Measurements from ENCODE around the gene ADGRA1. TPM values are rescaled to one million over a fixed set of nuclear protein-coding genes. Genes with fewer than 3 reads are reported as not detected.

The ADGRA1 gene
- total RNA-seq, 1 donor from 2014 or later: 9.1 TPM

DNA sequence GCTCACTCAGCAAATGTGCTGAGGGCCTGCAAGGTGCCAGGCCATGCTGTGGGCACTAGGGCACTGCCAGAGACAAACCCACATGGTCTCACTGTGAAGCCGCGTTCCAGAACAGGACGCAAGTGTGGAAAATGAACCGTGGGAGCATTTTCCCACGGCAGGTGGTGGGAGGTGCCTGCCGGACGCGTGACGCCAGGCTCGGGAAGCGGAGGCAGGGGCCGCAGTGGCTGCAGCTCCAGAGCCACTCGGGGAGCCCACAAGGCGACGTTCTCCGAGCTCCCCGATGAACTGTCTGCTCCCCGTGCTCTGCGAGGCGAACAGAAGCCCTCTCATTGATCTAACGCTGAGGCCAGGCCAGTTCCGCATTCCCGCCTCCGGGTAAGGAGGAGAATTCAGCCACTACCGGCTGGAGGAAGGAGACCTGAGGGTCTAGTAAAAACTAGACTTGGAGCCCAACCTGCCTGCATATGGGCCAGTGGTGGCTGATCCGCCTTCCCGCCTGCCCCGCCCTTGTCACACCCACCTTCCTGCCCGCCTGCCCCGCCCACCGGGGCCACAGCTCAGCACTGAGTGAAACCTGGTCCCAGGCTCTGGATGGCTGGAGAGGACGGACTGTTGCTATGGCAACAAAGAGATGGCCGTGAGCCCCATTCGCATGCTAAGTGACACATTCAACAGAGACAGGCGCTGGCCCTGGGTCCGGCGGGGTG, 13.1 kb downstream of the ADGRA1 start:
- H3K9me3 Mint-ChIP-seq (ENCODE audit: unreplicated experiment): peaks cover 3% of the 10 kb centered on the region
- TF ChIP-seq, protein P1, sequence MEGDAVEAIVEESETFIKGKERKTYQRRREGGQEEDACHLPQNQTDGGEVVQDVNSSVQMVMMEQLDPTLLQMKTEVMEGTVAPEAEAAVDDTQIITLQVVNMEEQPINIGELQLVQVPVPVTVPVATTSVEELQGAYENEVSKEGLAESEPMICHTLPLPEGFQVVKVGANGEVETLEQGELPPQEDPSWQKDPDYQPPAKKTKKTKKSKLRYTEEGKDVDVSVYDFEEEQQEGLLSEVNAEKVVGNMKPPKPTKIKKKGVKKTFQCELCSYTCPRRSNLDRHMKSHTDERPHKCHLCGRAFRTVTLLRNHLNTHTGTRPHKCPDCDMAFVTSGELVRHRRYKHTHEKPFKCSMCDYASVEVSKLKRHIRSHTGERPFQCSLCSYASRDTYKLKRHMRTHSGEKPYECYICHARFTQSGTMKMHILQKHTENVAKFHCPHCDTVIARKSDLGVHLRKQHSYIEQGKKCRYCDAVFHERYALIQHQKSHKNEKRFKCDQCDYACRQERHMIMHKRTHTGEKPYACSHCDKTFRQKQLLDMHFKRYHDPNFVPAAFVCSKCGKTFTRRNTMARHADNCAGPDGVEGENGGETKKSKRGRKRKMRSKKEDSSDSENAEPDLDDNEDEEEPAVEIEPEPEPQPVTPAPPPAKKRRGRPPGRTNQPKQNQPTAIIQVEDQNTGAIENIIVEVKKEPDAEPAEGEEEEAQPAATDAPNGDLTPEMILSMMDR (IDR thresholded peaks at IDR 0.05; ENCODE audit: partially characterized antibody, unreplicated experiment): no peak
- DNase-seq: peak; percentile 75
- H3K4me3 Mint-ChIP-seq (ENCODE audit: unreplicated experiment): no peak overlapping the region
- no peaks in the 10 kb centered on the region for H3K36me3 Mint-ChIP-seq (ENCODE audit: unreplicated experiment)
- peaks cover 13% of the 10 kb centered on the region for H3K4me1 Mint-ChIP-seq (ENCODE audit: low read depth, unreplicated experiment)
- H3K27me3 Mint-ChIP-seq (ENCODE audit: unreplicated experiment): peaks cover 5% of the 10 kb centered on the region
- no peak overlapping the region for H3K27ac Mint-ChIP-seq (ENCODE audit: unreplicated experiment)

DNA sequence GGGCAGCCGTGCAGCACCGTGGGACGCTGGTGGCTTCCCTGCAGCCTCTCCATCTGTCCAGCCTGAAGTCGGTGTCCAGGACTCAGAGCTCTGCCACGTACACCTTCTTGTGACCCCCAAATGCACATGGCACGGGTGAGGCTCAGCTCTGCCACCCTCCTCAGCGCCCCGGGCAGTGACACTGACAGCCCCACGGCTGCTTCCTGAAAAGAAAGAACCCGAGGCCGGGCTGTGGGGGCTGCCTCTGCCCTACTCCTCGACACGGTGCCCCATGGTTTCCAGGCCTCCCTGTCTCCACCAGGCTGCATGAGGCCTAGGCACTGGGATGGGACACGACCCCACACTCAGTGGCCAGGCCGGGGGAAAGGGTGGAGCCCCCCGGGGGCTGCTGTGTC, 13.7 kb downstream of the ADGRA1 start:
- Mint-ChIP-seq H3K9me3 (ENCODE audit: unreplicated experiment) (peaks cover 3% of the 10 kb centered on the region), H3K36me3 (ENCODE audit: unreplicated experiment) (no peaks in the 10 kb centered on the region), H3K4me3 (ENCODE audit: unreplicated experiment) (no peak overlapping the region), H3K27me3 (ENCODE audit: unreplicated experiment) (peaks cover 5% of the 10 kb centered on the region), H3K4me1 (ENCODE audit: low read depth, unreplicated experiment) (peaks cover 13% of the 10 kb centered on the region), H3K27ac (ENCODE audit: unreplicated experiment) (no peak overlapping the region)
- no peak for DNase-seq
- TF ChIP-seq, protein P1 (IDR thresholded peaks at IDR 0.05; ENCODE audit: partially characterized antibody, unreplicated experiment): no peak

DNA sequence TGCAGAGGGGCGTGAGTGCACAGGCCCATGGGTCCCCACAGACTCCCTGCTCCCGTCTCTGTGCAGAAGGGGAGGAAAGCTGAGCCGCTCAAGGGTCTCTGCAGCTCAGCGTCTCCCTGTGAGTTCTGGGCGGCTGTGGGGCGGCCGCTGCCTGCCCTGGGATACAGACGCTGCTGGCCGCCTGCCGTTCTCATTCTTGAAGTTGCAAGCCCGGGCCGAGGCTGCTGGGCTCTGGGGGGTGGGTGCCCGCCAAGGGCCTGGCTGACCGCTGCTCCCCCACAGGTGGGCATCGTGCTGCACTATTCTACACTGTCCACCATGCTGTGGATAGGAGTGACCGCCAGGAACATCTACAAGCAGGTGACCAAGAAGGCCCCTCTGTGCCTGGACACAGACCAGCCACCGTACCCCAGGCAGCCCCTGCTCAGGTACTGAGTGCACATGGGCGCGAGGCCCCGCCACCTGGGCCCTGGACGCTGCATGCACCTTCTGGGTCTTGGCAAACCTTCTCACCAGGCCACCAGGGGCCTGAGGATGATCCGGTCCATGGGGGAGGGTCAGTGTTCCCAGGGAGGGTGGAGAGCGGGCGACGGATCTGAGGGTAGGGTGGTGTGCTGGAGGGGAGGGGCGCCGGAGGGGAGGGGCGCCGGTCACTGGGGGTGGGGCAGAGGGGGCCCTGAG, 14.8 kb downstream of the ADGRA1 start:
- H3K4me3 Mint-ChIP-seq (ENCODE audit: unreplicated experiment): no peak overlapping the region
- no peak overlapping the region for H3K27ac Mint-ChIP-seq (ENCODE audit: unreplicated experiment)
- TF ChIP-seq, protein P1 (IDR thresholded peaks at IDR 0.05; ENCODE audit: partially characterized antibody, unreplicated experiment): no peak

DNA sequence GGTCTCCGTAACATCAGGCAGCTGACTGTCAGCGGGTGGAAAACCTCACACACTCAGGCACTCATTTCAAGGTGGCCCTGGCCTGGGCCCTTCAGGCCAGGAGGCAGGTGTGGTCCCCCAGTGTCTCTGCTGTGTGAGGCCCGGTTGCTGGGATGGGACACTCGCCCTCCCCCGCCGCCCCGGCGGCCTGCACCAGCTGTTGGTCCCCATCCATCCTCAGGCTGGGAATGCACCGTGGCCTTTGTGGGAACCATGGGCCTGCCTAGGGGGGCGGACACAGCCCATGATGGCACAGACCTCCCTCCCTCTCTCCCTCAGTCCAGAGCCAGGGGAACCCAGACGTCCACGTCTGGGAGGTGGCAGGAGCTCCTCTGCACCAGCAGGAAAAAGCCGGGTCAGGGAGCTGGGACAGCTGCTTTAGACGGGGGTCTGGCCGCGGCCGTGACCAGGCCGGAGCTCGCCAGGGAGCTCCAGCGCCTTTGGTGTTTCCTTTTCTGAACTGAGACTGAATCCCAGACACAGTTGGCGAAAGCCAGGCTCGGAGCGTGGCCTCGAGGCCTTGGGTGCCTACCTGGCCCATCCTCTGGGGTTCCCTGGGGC, 15.7 kb downstream of the ADGRA1 start:
- DNase-seq: no peak
- TF ChIP-seq, protein P1 (IDR thresholded peaks at IDR 0.05; ENCODE audit: partially characterized antibody, unreplicated experiment): no peak
- Mint-ChIP-seq H3K27ac (ENCODE audit: unreplicated experiment) (no peak overlapping the region), H3K27me3 (ENCODE audit: unreplicated experiment) (peaks cover 7% of the 10 kb centered on the region), H3K9me3 (ENCODE audit: unreplicated experiment) (peaks cover 10% of the 10 kb centered on the region), H3K4me1 (ENCODE audit: low read depth, unreplicated experiment) (peaks cover 13% of the 10 kb centered on the region), H3K4me3 (ENCODE audit: unreplicated experiment) (no peak overlapping the region), H3K36me3 (ENCODE audit: unreplicated experiment) (peaks cover 12% of the 10 kb centered on the region)

More for the DNA sequence above, 14.8 kb downstream of the ADGRA1 start:
- peaks cover 13% of the 10 kb centered on the region for H3K4me1 Mint-ChIP-seq (ENCODE audit: low read depth, unreplicated experiment)
- peaks cover 9% of the 10 kb centered on the region for H3K36me3 Mint-ChIP-seq (ENCODE audit: unreplicated experiment)
- DNase-seq: peak; percentile 19
- peaks cover 9% of the 10 kb centered on the region for H3K9me3 Mint-ChIP-seq (ENCODE audit: unreplicated experiment)
- H3K27me3 Mint-ChIP-seq (ENCODE audit: unreplicated experiment): peaks cover 7% of the 10 kb centered on the region

Measured in glutamatergic neuron (in vitro differentiated cells).